ENCODE results near the gene KCND2. TPM values are rescaled to one million over a fixed set of nuclear protein-coding genes. Genes with fewer than 3 reads are reported as not detected.
"Not testable (repeated sequence)": the region's sequence is repeated elsewhere in the genome, so short reads cannot be mapped to it uniquely, and the experiment has no call there.

Gene KCND2
- not detected for total RNA-seq

GRCh38 chr7:120272701-120273475 is at the start of gene KCND2:
KCND2 (plus strand) TSS chr7:120273175.
- POLR2A ChIA-PET: no interaction called here
- ATAC-seq: no peak

GRCh38 chr7:120226188-120226587 is 46.8 kb upstream of the KCND2 start:
- H3K4me1 Mint-ChIP-seq (ENCODE audit: low read depth): no peaks in the 10 kb centered on the region
- DNase-seq (no peak), ATAC-seq (no peak)
- H3K4me3 Mint-ChIP-seq: no peak overlapping the region
- ChIA-PET CTCF (no interaction called here), POLR2A (no interaction called here)
- H3K27ac Mint-ChIP-seq: no peak overlapping the region
- no peaks in the 10 kb centered on the region for H3K27me3 Mint-ChIP-seq (ENCODE audit: low read depth)
- H3K36me3 Mint-ChIP-seq (ENCODE audit: low read depth): no peaks in the 10 kb centered on the region
- H3K9me3 Mint-ChIP-seq (ENCODE audit: insufficient read depth): no peaks in the 10 kb centered on the region

More at GRCh38 chr7:120272701-120273475, at the start of gene KCND2:
- H3K4me1 Mint-ChIP-seq (ENCODE audit: low read depth): peaks cover 6% of the 10 kb centered on the region
- peak within 1 kb of the TSS; percentile 72 for H3K4me3 Mint-ChIP-seq
- CTCF ChIA-PET: no interaction called here
- H3K9me3 Mint-ChIP-seq (ENCODE audit: insufficient read depth): no peaks in the 10 kb centered on the region
- H3K27ac Mint-ChIP-seq: no peak within 1 kb of the TSS
- H3K36me3 Mint-ChIP-seq (ENCODE audit: low read depth): no peaks in the 10 kb centered on the region
- H3K27me3 Mint-ChIP-seq (ENCODE audit: low read depth): peaks cover 21% of the 10 kb centered on the region
- DNase-seq: no peak

- DNase-seq: no peak
- Mint-ChIP-seq H3K4me1 (ENCODE audit: low read depth) (no peaks in the 10 kb centered on the region), H3K4me3 (no peak overlapping the region), H3K27ac (no peak overlapping the region), H3K9me3 (ENCODE audit: insufficient read depth) (no peaks in the 10 kb centered on the region), H3K36me3 (ENCODE audit: low read depth) (no peaks in the 10 kb centered on the region), H3K27me3 (ENCODE audit: low read depth) (no peaks in the 10 kb centered on the region)
- CTCF ChIA-PET: no interaction called here
- ATAC-seq: no peak
- POLR2A ChIA-PET: no interaction called here
Observed at GRCh38 chr7:120227255-120227654, 45.7 kb upstream of the KCND2 start.

GRCh38 chr7:120229084-120229483 is 43.9 kb upstream of the KCND2 start:
- no peaks in the 10 kb centered on the region for H3K36me3 Mint-ChIP-seq (ENCODE audit: low read depth)
- CTCF ChIA-PET: no interaction called here
- DNase-seq (no peak), ATAC-seq (no peak)
- H3K9me3 Mint-ChIP-seq (ENCODE audit: insufficient read depth): no peaks in the 10 kb centered on the region
- no peak overlapping the region for H3K4me3 Mint-ChIP-seq
- H3K27me3 Mint-ChIP-seq (ENCODE audit: low read depth): no peaks in the 10 kb centered on the region
- H3K4me1 Mint-ChIP-seq (ENCODE audit: low read depth): no peaks in the 10 kb centered on the region
- no peak overlapping the region for H3K27ac Mint-ChIP-seq
- POLR2A ChIA-PET: no interaction called here

- POLR2A ChIA-PET: no interaction called here
- H3K36me3 Mint-ChIP-seq (ENCODE audit: low read depth): no peaks in the 10 kb centered on the region
- no peak overlapping the region for H3K4me3 Mint-ChIP-seq
- no peaks in the 10 kb centered on the region for H3K27me3 Mint-ChIP-seq (ENCODE audit: low read depth)
- DNase-seq (no peak), ATAC-seq (no peak)
- CTCF ChIA-PET: interaction anchor here (0.6 kb wide), 1 partner anchor 10 kb away, joined by 3 read pairs; no protein-coding TSS in a partner anchor
- H3K27ac Mint-ChIP-seq: no peak overlapping the region
- H3K9me3 Mint-ChIP-seq (ENCODE audit: insufficient read depth): no peaks in the 10 kb centered on the region
- H3K4me1 Mint-ChIP-seq (ENCODE audit: low read depth): no peaks in the 10 kb centered on the region
Observed at GRCh38 chr7:120233338-120233737, 39.6 kb upstream of the KCND2 start.

GRCh38 chr7:120240350-120240749 is 32.6 kb upstream of the KCND2 start:
- H3K36me3 Mint-ChIP-seq (ENCODE audit: low read depth); DNase-seq; H3K4me3 Mint-ChIP-seq; H3K9me3 Mint-ChIP-seq (ENCODE audit: insufficient read depth); H3K4me1 Mint-ChIP-seq (ENCODE audit: low read depth); ATAC-seq; H3K27ac Mint-ChIP-seq; POLR2A ChIA-PET; H3K27me3 Mint-ChIP-seq (ENCODE audit: low read depth); CTCF ChIA-PET: not testable (repeated sequence)

GRCh38 chr7:120241973-120242372 is 31.0 kb upstream of the KCND2 start:
- H3K27me3 Mint-ChIP-seq (ENCODE audit: low read depth): no peaks in the 10 kb centered on the region
- no peak for DNase-seq
- H3K27ac Mint-ChIP-seq: no peak overlapping the region
- POLR2A ChIA-PET: no interaction called here
- CTCF ChIA-PET: no interaction called here
- no peaks in the 10 kb centered on the region for H3K4me1 Mint-ChIP-seq (ENCODE audit: low read depth)
- no peaks in the 10 kb centered on the region for H3K36me3 Mint-ChIP-seq (ENCODE audit: low read depth)
- H3K4me3 Mint-ChIP-seq: no peak overlapping the region
- peaks cover 2% of the 10 kb centered on the region for H3K9me3 Mint-ChIP-seq (ENCODE audit: insufficient read depth)
- no peak for ATAC-seq

- ATAC-seq (no peak), DNase-seq (no peak)
- H3K27me3 Mint-ChIP-seq (ENCODE audit: low read depth): no peaks in the 10 kb centered on the region
- POLR2A ChIA-PET: no interaction called here
- no peaks in the 10 kb centered on the region for H3K36me3 Mint-ChIP-seq (ENCODE audit: low read depth)
- H3K27ac Mint-ChIP-seq: no peak overlapping the region
- H3K9me3 Mint-ChIP-seq (ENCODE audit: insufficient read depth): peaks cover 12% of the 10 kb centered on the region
- no peaks in the 10 kb centered on the region for H3K4me1 Mint-ChIP-seq (ENCODE audit: low read depth)
- no peak overlapping the region for H3K4me3 Mint-ChIP-seq
- CTCF ChIA-PET: no interaction called here
Observed at GRCh38 chr7:120254845-120255244, 18.1 kb upstream of the KCND2 start.

GRCh38 chr7:120256344-120257070 is 16.5 kb upstream of the KCND2 start:
- ATAC-seq (no peak), DNase-seq (no peak)
- Mint-ChIP-seq H3K4me1 (ENCODE audit: low read depth) (no peaks in the 10 kb centered on the region), H3K27ac (no peak overlapping the region), H3K36me3 (ENCODE audit: low read depth) (no peaks in the 10 kb centered on the region), H3K4me3 (no peak overlapping the region), H3K9me3 (ENCODE audit: insufficient read depth) (peaks cover 12% of the 10 kb centered on the region), H3K27me3 (ENCODE audit: low read depth) (no peaks in the 10 kb centered on the region)
- ChIA-PET CTCF (no interaction called here), POLR2A (no interaction called here)

- ATAC-seq (no peak), DNase-seq (no peak)
- H3K27me3 Mint-ChIP-seq (ENCODE audit: low read depth): no peaks in the 10 kb centered on the region
- no peaks in the 10 kb centered on the region for H3K4me1 Mint-ChIP-seq (ENCODE audit: low read depth)
- POLR2A ChIA-PET: no interaction called here
- H3K27ac Mint-ChIP-seq: no peak overlapping the region
- H3K9me3 Mint-ChIP-seq (ENCODE audit: insufficient read depth): peaks cover 12% of the 10 kb centered on the region
- no peaks in the 10 kb centered on the region for H3K36me3 Mint-ChIP-seq (ENCODE audit: low read depth)
- CTCF ChIA-PET: no interaction called here
- no peak overlapping the region for H3K4me3 Mint-ChIP-seq
Observed at GRCh38 chr7:120259386-120259785, 13.6 kb upstream of the KCND2 start.

GRCh38 chr7:120260111-120260510 is 12.9 kb upstream of the KCND2 start:
- Mint-ChIP-seq H3K4me1 (ENCODE audit: low read depth) (no peaks in the 10 kb centered on the region), H3K36me3 (ENCODE audit: low read depth) (no peaks in the 10 kb centered on the region), H3K9me3 (ENCODE audit: insufficient read depth) (peaks cover 7% of the 10 kb centered on the region), H3K27ac (no peak overlapping the region), H3K27me3 (ENCODE audit: low read depth) (no peaks in the 10 kb centered on the region), H3K4me3 (no peak overlapping the region)
- CTCF ChIA-PET: no interaction called here
- DNase-seq (no peak), ATAC-seq (no peak)
- POLR2A ChIA-PET: no interaction called here

- H3K4me3 Mint-ChIP-seq: peak overlapping the region; percentile 49
- no peak for DNase-seq
- peaks cover 21% of the 10 kb centered on the region for H3K27me3 Mint-ChIP-seq (ENCODE audit: low read depth)
- ChIA-PET CTCF (no interaction called here), POLR2A (no interaction called here)
- no peak for ATAC-seq
- no peak overlapping the region for H3K27ac Mint-ChIP-seq
- H3K4me1 Mint-ChIP-seq (ENCODE audit: low read depth): peaks cover 6% of the 10 kb centered on the region
- no peaks in the 10 kb centered on the region for H3K9me3 Mint-ChIP-seq (ENCODE audit: insufficient read depth)
- H3K36me3 Mint-ChIP-seq (ENCODE audit: low read depth): no peaks in the 10 kb centered on the region
Observed at GRCh38 chr7:120272261-120272660, 714 bp upstream of the KCND2 start.
